Esophagus (tissue), 2 donors: ENCODE measurements around the gene FUCA1. TPM values are rescaled to one million over a fixed set of nuclear protein-coding genes. Genes with fewer than 3 reads are reported as not detected.

Experiments used
- H3K27ac ChIP-seq, 2 donors: one replicate each; pipeline ENCODE4 v1.5.1; 2013; ENCODE audit warnings: low read depth in 2 of 2, mild to moderate bottlenecking in 2 of 2, inconsistent platforms in 1 of 2, low read length in 1 of 2, moderate library complexity in 1 of 2
- H3K27me3 ChIP-seq, 2 donors: one replicate each; pipeline ENCODE4 v1.6.1; 2013; ENCODE audit warnings: low read length in 2 of 2, control low read depth in 1 of 2, mild to moderate bottlenecking in 1 of 2; ENCODE audit not compliant: insufficient read depth in 2 of 2, control insufficient read depth in 1 of 2
- H3K36me3 ChIP-seq, 2 donors: one replicate each; pipeline ENCODE4 v1.6.1; 2013; ENCODE audit warnings: low read length in 1 of 2; ENCODE audit not compliant: control insufficient read depth in 2 of 2, insufficient read depth in 2 of 2
- H3K4me1 ChIP-seq, 2 donors: one replicate each; pipeline ENCODE4 v1.6.1; 2013; ENCODE audit warnings: low read length in 1 of 2; ENCODE audit not compliant: control insufficient read depth in 2 of 2, insufficient read depth in 2 of 2
- H3K4me3 ChIP-seq, 2 donors: one replicate each; pipeline ENCODE4 v1.5.1; 2013; ENCODE audit warnings: low read length in 2 of 2, mild to moderate bottlenecking in 2 of 2, low read depth in 1 of 2, moderate library complexity in 1 of 2
- H3K9me3 ChIP-seq, 2 donors: one replicate each; pipeline ENCODE4 v1.6.1; 2013; ENCODE audit warnings: mild to moderate bottlenecking in 2 of 2, low read depth in 1 of 2, low read length in 1 of 2, moderate library complexity in 1 of 2; ENCODE audit not compliant: control insufficient read depth in 2 of 2, insufficient read depth in 1 of 2
- WGBS, 2 donors: extraction: QIAGEN DNeasy Blood & Tissue Kit; methylation state at CpG; one replicate each; pipeline ENCODE4 v1.1.7; 2013; 5-methylcytosine and 5-hydroxymethylcytosine counted together
- polyA plus RNA-seq, 2 donors: library from polyadenylated mRNA; stranded (reverse); fragments of 200-250 nt; gene quantifications; one replicate each; pipeline ENCODE4 v1.2.3, GENCODE V29; 2013
- donor health status: healthy with polysubstance abuse.
- donor health status: Bipolar disorder and iron deficiency.

The FUCA1 gene
- polyA plus RNA-seq, 2 donors = 7.3 to 10.2 TPM

DNA sequence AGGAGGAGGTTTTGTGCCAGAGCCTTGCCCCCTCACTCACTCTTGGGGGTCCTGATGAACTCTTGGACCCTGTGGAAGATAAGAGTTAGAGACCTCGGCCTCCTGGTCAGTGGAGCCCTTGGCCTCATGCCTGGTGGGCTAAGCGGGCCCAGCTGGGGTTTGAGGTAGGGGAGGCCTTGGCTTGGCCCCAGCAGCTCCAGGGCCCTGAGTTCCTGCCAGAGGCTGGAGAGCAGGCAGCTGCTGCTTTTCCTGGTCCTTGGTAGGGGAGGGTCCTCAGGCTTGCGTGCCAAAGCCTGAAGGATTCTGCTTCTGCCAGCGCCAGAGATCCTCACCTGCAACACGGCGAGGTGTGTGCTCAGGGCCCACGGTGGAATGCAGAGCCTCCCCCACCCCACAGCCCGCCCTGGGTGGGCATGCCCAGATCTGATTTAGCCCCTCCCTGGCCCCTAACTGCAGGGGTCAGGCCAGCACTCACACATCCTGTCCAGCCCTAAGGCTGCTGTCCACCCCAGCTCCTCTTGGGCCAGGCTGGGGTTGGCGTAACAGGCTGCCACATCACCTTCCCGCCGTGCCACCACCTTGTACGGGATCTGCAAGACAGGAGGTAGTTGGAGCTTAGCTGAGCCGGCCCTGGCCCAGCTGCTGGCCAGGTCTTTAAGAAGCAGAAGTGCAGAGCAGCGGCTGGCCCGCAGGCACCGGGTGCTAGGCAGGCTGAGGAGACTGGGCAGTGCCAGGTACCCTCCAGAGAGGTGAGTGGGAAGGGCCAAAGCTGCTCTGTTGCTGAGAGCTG, 72.2 kb downstream of the FUCA1 start:
- no peaks in the 10 kb centered on the region for H3K27me3 ChIP-seq
- 68 to 78% methylated on average over 15 to 16 of the region's 16 CpGs for WGBS, 2 donors
- peaks cover 11 to 31% of the 10 kb centered on the region in 2 donors for H3K36me3 ChIP-seq
- no peak overlapping the region for H3K27ac ChIP-seq
- H3K4me1 ChIP-seq = peaks cover 7 to 28% of the 10 kb centered on the region in 2 donors
- no peaks in the 10 kb centered on the region for H3K9me3 ChIP-seq
- no peak overlapping the region for H3K4me3 ChIP-seq

Other genes with a start within 250 kb of the FUCA1 start
- 1,000 to 10,000 TPM; 2,294 to 2,445 TPM for gene RPL11, start 176.5 kb downstream of the FUCA1 start, polyA plus RNA-seq
- 10 to 100 TPM in 1 of 2 donors, 1 to 10 TPM in 1; 9.9 to 15.9 TPM for gene ELOA, start 124.8 kb downstream of the FUCA1 start, polyA plus RNA-seq
- 10 to 100 TPM; 41.3 to 57.2 TPM for gene PITHD1, start 89.9 kb downstream of the FUCA1 start, polyA plus RNA-seq
- gene LYPLA2, start 77.1 kb downstream of the FUCA1 start, polyA plus RNA-seq = 10 to 100 TPM; 44.4 to 63.7 TPM
- gene GALE, start 67.5 kb downstream of the FUCA1 start, polyA plus RNA-seq = 100 to 1,000 TPM in 1 of 2 donors, 10 to 100 TPM in 1; 76.6 to 120 TPM
- gene HMGCL, start 42.9 kb downstream of the FUCA1 start, polyA plus RNA-seq = 10 to 100 TPM; 16.8 to 27.4 TPM
- gene CNR2, start 45.1 kb upstream of the FUCA1 start, polyA plus RNA-seq = under 1 TPM; 0.01 to 0.02 TPM
- gene PNRC2, start 91.5 kb upstream of the FUCA1 start, polyA plus RNA-seq = 10 to 100 TPM; 54.2 to 69.1 TPM
- gene SRSF10, start 112.0 kb upstream of the FUCA1 start, polyA plus RNA-seq = 10 to 100 TPM; 42.3 to 57.9 TPM
- under 1 TPM; 0.27 to 0.37 TPM for gene MYOM3, start 243.8 kb upstream of the FUCA1 start, polyA plus RNA-seq